ENCODE data around the gene GJB5.
"Not testable (repeated sequence)": the region's sequence is repeated elsewhere in the genome, so short reads cannot be mapped to it uniquely, and the experiment has no call there.

DNA sequence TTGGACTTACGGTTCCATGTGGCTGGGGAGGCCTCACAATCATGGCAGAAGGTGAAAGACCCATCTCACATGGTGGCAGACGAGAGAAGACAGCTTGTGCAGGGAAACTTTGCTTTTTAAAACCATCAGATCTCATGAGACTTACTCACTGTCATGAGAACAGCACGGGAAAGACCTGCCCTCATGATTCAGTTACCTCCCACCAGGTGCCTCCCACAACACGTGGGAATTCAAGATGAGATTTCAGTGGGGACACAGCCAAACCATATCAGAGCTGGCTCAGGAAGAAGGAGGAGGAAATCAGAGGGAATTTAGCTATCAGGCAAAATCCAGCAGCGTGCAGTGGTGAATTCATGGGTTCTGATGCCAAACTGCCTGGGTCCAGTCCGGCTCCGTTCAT is 22.0 kb upstream of the GJB5 start:
- TF ChIP-seq, protein P1, sequence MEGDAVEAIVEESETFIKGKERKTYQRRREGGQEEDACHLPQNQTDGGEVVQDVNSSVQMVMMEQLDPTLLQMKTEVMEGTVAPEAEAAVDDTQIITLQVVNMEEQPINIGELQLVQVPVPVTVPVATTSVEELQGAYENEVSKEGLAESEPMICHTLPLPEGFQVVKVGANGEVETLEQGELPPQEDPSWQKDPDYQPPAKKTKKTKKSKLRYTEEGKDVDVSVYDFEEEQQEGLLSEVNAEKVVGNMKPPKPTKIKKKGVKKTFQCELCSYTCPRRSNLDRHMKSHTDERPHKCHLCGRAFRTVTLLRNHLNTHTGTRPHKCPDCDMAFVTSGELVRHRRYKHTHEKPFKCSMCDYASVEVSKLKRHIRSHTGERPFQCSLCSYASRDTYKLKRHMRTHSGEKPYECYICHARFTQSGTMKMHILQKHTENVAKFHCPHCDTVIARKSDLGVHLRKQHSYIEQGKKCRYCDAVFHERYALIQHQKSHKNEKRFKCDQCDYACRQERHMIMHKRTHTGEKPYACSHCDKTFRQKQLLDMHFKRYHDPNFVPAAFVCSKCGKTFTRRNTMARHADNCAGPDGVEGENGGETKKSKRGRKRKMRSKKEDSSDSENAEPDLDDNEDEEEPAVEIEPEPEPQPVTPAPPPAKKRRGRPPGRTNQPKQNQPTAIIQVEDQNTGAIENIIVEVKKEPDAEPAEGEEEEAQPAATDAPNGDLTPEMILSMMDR (IDR thresholded peaks at IDR 0.05): not testable (repeated sequence)
- TF ChIP-seq GABPA (IDR thresholded peaks at IDR 0.05; ENCODE audit: low read depth); RFX5 (IDR thresholded peaks at IDR 0.05; ENCODE audit: low read length); EP300 (IDR thresholded peaks at IDR 0.05; ENCODE audit: borderline replicate concordance in 1 of 2, low read depth in 1 of 2, low read length in 1 of 2); MEF2A (IDR thresholded peaks at IDR 0.05; ENCODE audit: borderline replicate concordance, low read depth); POLR2AphosphoS5 (IDR thresholded peaks at IDR 0.05; ENCODE audit: low read depth, low read length); FOSL2 (IDR thresholded peaks at IDR 0.05; ENCODE audit: borderline replicate concordance, low read depth); EZH2phosphoT487 (IDR thresholded peaks at IDR 0.05; ENCODE audit: borderline replicate concordance, low read depth); YY1 (IDR thresholded peaks at IDR 0.05; ENCODE audit: low read depth); TAF1 (IDR thresholded peaks at IDR 0.05; ENCODE audit: borderline replicate concordance, low read depth, low read length): not testable (repeated sequence)
- TF ChIP-seq, protein P2, sequence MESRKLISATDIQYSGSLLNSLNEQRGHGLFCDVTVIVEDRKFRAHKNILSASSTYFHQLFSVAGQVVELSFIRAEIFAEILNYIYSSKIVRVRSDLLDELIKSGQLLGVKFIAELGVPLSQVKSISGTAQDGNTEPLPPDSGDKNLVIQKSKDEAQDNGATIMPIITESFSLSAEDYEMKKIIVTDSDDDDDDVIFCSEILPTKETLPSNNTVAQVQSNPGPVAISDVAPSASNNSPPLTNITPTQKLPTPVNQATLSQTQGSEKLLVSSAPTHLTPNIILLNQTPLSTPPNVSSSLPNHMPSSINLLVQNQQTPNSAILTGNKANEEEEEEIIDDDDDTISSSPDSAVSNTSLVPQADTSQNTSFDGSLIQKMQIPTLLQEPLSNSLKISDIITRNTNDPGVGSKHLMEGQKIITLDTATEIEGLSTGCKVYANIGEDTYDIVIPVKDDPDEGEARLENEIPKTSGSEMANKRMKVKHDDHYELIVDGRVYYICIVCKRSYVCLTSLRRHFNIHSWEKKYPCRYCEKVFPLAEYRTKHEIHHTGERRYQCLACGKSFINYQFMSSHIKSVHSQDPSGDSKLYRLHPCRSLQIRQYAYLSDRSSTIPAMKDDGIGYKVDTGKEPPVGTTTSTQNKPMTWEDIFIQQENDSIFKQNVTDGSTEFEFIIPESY (IDR thresholded peaks at IDR 0.05; ENCODE audit: borderline replicate concordance, low read depth): not testable (repeated sequence)
- TF ChIP-seq, protein P3, sequence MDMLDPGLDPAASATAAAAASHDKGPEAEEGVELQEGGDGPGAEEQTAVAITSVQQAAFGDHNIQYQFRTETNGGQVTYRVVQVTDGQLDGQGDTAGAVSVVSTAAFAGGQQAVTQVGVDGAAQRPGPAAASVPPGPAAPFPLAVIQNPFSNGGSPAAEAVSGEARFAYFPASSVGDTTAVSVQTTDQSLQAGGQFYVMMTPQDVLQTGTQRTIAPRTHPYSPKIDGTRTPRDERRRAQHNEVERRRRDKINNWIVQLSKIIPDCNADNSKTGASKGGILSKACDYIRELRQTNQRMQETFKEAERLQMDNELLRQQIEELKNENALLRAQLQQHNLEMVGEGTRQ (IDR thresholded peaks at IDR 0.05; ENCODE audit: borderline replicate concordance, low read depth, low read length): not testable (repeated sequence)
- TF ChIP-seq, protein P4, sequence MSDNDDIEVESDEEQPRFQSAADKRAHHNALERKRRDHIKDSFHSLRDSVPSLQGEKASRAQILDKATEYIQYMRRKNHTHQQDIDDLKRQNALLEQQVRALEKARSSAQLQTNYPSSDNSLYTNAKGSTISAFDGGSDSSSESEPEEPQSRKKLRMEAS (IDR thresholded peaks at IDR 0.05; ENCODE audit: low read depth): not testable (repeated sequence)
- TF ChIP-seq, protein P5, sequence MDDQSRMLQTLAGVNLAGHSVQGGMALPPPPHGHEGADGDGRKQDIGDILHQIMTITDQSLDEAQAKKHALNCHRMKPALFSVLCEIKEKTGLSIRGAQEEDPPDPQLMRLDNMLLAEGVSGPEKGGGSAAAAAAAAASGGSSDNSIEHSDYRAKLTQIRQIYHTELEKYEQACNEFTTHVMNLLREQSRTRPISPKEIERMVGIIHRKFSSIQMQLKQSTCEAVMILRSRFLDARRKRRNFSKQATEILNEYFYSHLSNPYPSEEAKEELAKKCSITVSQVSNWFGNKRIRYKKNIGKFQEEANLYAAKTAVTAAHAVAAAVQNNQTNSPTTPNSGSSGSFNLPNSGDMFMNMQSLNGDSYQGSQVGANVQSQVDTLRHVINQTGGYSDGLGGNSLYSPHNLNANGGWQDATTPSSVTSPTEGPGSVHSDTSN (IDR thresholded peaks at IDR 0.05): not testable (repeated sequence)

Measured in SK-N-SH (cell line).